Amniotic epithelial cell (primary cell): ENCODE data around the gene ANKS1B.

Experiments used
- DNase-seq: peaks from one replicate; pipeline ENCODE4 v3.0.0-alpha.2; 2010; ENCODE audit warnings: low read depth

Gene ANKS1B

DNA sequence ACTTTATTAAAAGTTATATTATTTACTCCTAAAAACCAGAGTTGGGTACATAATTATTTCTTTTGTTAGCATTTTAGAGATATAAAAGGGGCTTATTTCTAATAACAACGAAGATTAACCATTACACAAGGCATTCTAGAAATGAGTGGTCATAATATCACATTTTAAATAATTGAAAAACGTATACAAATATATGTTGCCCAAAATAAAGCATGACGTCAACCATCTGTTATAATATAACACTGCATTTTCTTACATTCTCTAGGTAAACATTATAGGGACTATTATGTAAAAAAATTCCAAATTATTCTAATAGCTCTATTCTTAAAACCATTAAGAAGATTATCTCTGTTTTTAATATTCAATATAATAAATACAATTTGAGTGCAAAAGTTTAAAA lies 792.2 kb downstream of the ANKS1B start:
- DNase-seq, result no peak

DNA sequence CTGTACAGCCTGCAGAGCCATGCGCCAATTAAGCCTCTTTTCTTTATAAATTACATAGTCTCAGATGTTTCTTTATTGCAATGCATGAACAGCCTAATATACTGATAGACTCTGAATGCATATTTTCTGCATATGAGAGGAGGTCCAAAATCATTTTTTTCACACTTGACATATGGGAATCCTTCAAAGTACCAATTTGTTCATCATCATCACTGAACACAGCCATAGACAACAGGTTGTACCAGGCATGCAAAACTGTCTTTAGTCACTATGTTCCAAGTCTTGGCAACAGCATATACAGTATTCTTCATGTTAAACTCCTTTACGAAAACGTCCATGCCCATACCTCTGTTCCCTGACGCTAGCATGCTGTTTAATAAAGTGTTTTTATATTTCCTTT lies 807.9 kb downstream of the ANKS1B start:
- no peak for DNase-seq

DNA sequence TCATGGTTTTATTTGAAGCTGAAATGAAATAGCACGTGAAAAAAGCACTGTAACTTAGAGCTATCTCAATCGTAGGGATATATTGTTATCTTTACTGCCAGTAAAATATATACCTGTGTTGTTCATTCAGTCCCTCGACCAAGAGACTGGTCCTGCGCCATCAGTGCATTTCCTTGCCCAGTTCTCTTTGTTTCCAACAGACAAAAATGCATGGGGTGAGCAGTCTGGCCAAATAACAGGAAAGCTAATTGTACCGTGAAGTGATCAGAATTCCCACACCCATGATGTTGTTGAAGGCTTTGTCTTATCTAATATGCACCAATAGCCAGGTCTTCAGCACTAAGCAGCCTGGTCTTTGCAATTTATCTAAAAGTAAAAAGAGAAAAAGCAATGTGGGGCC lies 814.3 kb downstream of the ANKS1B start:
- DNase-seq, result no peak

DNA sequence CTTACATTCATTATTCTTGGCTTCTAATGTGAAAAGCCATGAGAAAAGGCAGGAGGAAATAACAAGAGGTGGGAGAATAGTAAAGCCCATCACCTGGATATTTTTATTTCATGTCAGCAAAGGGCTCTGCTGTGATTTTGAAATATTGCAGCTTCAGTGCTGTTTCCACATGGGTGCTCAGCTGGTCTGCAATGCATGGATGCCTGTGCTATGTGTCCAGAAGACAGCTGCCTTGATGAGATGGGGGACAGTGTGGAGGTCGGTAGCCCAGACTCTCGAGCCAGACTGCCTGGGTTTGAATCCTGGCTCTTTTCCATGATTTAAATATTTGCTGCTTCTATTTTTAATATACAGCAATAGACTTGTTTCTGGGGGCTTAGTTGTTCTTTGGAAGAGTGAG lies 814.7 kb downstream of the ANKS1B start:
- DNase-seq, result no peak

DNA sequence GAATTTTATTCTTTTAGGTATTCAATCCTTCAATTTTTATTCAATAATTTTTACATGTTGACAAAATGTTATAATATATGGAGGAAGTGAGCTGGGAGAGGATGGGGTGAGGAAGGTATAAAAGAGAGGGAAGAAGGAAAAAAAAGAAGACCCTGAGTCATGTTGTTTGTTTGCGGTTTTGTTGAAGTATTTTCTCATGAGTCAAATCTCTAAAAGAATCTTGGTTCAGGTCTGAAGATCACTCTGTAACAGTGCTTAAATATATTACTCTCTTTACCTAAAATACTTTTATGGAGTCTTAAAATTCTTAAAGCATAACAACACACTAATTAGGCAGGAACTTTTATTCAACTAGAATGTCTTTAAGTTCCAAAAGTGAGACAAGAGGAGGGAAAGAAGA lies 826.8 kb downstream of the ANKS1B start:
- no peak for DNase-seq

DNA sequence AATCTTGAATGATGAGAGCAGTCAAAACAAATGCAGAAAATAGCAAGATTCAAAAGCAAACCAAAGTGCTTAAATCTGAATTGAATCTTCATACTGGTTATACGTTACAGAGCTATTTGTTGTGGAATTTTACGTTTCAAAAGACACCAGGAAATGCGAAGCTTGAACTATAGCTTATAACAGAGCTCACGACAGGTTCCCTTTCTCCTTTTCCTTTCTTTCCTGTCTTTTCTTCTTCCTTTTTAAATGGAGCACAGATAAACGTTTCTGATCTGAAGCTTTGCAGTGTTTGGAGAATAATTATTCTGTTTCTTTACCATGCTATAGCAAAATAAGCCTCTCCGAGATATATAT lies 829.8 kb downstream of the ANKS1B start:
- no peak for DNase-seq

DNA sequence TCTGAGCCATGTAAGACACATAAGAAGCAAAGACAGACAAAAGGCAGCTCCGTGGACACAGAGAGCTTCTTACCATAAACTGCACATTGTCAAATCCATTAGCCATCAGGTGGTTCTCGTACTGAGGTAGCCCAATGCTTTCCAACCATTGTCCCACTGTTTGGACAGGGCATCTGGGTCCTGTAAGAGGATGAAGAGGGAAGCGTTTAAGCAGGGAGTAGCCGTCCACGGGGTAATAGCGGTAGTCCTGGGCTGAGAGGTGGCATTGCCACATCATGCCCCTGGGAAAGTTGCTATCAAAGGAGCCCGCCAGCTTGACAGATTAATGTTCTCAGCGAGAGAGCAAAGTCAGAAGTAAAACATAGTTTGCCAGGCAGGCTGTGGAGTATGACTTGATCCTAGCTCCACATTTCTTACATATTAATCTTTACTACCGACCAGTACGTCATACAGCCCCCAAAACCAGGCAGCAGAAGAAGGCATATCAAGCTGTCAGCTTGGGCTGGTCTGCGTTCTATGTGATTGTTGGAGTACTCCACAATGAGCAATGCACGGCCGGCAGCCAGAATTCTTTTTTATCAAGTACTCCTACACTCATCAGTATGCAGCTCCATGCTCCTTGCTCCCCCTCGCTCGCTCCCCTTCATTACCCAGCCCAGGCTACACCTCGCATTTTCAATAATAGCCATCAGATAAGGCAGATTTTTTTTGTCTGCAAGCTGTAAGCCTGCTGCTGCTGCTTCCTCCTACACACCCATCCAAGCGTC lies 830.3 kb downstream of the ANKS1B start:
- no peak for DNase-seq

DNA sequence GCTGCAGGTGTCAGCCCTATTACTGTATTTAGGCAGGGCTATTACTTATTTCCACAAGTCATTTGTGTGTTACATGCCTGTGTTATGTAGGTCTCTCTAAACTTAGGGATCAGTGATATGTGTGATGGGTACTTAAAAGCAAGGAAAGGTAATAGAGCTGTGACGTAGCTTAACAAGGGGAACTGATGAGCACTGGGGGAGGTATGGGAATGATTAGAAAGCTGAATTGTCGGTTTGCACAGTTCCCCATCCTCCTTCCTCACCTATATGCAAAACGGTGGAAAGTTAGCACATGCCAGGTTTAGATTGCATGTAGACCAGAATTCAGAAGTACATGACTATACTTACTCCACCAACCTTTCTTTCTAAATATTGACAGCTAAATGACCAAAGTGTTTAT lies 831.4 kb downstream of the ANKS1B start:
- no peak for DNase-seq

DNA sequence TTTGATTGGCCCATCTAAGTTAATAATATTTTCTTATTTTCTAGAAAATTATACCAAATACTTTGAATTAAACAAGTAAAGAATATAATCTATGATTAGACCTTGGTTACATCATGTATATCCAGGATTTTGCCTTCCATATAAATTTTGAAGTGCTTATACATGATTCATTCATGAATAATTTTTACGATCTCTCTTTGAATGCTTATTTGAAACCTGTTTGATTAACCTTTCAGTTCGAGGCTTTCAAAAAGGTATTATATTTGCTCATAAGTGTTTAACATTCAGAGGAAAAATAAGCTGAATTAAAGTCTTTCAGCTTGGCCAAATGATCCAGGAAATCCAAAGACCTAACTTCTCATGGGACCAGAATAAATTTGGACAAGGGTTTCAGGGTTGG lies 832.4 kb downstream of the ANKS1B start:
- no peak for DNase-seq

DNA sequence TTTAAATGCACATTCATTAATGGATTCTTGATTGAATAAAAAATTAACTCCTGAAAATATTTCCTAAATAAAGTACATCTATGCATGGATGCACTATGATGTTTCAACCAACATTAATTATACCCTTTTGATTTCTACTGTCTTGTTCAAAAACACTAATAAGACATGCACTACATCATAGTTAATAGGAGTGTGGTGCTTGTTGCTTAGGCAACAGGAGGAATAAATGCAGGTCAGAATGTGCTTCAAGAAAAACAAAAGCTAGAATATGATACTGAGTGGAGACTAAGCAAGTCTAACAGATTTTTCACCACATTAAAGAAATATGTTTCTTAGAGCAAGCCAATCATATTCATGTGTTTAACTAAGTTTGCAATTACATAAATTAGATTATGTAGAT lies 833.0 kb downstream of the ANKS1B start:
- no peak for DNase-seq

DNA sequence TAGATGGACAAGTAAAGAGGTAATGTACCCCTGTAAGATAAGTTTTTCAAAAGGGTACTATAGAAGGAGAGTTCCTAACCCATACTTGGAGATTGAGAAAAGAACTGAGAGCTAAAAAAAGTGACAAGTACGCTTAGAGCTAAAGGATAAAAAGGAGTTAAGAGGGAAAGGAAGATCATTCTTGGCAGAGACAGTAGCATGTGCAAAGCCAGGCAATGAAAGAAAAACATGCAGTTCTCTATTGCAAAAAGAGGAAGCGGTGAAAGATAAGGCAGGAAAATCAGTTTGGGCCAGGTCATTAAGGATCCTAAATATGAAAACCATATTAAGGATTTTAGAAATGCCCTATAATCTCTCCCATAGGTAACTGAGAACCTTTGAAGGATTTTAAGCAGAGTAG lies 837.6 kb downstream of the ANKS1B start:
- no peak for DNase-seq

DNA sequence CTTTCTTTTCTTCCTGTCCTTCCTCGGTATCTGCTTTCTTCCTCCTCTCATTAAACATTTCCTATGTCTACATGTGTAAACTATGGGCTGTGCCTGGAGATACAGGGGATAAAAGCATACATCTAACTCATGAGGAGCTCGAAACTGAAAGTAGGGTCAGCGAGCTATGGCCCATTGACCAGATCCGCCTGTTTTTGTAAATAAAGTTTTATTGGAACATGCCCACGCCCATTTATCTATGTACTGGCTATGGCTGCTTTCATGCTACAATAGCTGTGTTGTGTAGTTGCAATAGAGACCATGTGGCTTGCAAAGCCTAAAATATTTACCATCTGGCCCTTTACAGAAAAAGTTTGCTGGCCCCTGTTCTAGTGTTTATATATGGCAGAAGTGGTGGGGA lies 838.0 kb downstream of the ANKS1B start:
- DNase-seq, result no peak

DNA sequence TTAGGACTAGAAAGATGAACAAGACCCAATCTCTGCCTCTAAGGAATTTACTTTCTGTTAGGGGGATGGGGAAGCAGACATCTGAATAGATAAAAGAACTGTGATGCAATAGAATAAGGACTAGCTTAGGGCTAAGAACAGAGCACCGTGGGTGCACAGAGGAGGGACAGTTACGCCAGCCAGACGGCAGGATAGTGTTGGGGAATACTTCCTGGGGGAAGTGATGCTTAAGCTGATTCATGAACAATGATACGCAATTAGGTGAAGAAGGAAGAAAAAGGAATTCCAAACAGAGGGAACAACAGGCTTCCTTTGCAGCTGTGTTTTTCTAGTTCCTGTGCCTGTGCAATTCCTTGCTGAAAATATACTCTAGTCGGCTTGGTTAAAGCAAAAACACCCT lies 838.6 kb downstream of the ANKS1B start:
- no peak for DNase-seq

DNA sequence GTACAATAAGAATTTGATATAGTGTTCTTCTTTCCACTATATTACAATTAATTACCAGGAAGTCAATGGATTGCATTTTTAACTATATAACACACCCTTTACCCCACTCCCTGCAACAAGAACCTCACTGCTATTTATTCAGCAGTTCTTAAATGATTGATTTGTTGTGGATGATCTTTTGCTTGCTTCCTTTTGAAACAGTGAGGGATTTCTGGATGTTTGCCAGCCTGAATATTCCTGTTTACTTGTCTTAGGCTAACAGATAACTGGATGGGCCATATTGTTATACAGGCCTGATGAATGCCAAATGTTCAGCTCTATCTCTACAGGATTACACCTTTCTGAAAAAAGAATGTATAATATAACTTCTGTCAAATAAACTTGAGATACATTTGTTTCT lies 842.1 kb downstream of the ANKS1B start:
- no peak for DNase-seq

DNA sequence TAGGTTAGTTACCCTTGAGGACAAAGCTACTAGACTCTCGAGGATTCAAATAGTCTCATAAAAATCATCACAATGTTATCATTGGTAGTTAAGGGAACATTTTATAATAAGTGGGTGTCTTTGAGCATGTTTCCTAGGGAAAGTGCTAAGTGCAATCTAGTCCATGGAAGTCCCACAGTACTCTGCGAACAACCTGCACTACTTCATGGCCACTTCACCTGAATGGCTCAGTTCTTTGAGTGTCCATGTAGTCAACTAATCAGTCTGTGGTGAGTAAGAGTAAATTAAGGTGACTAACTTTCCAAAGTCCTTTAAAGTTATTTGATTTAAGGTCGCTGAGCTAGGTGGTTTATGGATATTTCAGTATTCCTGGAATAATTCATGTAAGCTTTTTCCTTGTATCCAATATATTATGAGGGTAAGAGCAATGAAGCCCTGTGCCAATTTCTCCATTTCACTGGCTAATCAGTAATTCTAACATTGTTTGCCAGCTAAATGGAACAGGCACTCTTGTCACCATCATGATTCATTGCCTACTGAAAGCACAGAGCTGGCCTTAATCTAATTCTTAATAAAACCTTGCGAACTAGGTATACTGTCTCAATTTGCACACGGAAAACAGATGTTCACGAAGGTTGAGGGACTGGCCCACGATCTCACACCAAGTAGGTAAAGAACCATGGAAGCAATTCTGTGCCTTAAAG lies 844.6 kb downstream of the ANKS1B start:
- DNase-seq, result no peak

DNA sequence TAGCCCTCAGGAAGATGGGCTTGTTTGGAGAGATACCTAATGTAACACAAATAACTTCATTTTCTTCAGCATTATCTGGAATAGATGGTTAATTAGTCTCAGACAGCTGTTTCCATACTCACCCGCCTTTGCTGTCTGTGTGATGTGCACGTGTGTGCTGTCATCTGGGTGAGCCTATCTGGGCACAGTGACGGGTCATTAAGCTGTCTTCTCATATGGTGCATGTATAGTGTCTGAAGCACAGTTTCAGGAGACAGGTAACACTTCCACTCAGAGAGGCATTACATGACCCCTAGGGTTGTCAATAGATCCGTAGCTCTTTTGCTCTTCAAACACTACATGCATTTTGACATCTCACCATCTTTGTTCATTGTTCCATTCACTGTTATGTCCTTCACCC lies 846.3 kb downstream of the ANKS1B start:
- DNase-seq, result no peak

DNA sequence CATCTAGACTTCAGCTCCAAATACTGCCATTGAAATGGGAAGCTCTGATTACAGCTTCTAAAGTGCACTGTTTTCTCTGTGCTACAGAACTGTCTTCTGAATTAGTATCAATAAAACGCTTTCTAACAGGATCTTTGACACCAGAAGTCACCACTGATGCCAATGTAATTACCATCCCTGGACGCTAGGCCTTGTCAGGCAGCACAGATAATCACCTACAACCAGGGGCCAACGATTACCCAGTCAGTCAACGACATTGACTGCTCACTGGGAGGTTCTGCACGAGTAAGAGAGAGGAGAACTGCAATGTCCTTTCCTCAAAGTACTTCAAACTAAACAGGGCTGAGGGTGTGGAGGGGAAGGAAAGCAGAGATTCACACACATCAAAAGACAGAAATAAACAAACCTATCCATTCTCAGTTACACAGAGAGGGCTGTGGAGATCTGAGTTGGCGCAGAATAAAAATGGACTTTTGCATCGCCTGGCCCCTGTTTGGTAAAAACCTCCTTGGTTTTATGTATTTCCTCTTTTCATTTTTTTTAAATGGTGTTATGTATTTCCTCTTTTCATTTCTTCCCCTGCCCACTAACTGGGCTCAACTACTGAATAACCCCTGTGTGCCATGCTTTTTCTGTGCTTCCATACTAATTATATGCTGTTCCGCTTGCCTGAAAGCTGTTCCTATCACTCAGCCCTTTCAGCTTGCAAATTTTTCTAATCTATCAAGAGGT lies 847.4 kb downstream of the ANKS1B start:
- DNase-seq, result no peak

DNA sequence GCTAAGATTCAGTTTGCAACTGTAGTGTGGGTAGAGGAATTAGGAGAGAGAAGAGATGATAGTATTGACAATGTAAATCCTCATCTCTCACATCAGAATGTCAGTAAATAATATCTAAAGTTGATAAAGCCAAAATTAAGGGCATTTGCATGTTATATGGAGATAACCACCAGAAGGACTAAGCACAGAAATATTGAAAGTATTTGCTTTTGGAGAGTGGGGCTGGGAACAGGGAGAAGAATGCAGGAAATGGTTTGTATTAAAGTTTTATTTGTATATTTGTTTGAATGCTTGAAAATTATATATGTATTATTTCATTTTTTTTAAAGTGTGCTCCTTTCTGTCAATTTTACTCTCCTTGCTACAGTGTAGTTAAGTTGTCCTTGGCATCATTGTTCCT lies 848.2 kb downstream of the ANKS1B start:
- DNase-seq, result no peak

DNA sequence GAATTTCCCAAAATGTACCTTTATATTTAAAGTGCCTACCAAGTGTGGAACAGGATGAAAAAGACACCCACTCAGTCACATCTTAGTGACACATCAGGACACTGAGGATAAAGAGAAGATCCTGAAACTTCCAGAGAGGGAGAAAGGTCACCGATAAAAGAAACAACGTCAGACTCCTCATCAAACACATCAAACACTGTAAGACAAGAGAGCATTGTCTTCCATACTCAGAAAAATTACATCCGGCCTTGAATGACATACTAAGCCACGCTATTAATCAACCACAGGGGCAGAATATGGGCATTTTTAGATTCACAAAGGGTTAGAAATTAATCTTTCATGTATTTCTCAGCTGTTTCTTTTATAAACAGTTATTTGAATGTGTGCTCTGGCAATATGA lies 849.4 kb downstream of the ANKS1B start:
- DNase-seq, result no peak

DNA sequence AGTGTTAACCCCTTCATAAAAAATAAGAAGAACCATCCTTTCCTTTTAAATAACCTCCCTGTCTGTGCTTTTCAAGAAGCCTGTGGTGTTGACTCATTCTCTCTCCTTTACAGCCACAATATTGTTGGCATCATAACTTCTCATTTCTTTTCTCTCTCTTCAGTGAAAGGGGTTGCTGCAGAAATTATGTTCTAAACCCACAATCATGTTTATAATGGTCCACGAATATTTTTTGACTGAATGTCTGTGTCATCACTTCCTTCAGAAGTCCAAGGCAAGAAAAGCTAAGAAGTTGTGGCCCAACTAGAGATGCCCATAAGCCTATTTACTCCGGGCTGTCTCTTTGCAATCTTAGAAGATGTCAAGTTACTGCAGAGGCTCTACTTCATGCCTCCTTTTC lies 851.3 kb downstream of the ANKS1B start:
- DNase-seq, result no peak

DNA sequence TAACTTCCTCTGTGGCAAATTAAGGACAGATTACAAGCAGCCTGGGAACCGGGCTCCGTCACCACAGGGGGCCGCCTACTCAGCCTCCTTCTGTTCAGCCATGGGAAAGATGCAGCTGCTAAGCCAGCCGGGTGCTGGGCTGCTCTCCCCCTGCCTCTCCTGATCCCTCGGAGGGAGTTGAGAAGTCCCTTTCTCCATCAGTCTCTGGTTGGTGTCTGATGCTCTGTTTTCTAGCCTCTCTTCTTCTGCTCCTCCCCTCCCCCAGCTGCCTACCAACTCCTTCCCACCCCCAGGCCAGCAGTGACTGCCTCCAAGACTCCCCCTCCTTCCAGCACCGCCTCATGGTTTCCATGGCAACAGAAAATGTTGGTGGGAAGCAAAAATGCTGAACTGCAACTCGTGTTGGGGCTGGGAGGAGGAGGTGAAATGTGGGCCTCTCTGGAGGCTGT lies 853.0 kb downstream of the ANKS1B start:
- DNase-seq, result no peak

DNA sequence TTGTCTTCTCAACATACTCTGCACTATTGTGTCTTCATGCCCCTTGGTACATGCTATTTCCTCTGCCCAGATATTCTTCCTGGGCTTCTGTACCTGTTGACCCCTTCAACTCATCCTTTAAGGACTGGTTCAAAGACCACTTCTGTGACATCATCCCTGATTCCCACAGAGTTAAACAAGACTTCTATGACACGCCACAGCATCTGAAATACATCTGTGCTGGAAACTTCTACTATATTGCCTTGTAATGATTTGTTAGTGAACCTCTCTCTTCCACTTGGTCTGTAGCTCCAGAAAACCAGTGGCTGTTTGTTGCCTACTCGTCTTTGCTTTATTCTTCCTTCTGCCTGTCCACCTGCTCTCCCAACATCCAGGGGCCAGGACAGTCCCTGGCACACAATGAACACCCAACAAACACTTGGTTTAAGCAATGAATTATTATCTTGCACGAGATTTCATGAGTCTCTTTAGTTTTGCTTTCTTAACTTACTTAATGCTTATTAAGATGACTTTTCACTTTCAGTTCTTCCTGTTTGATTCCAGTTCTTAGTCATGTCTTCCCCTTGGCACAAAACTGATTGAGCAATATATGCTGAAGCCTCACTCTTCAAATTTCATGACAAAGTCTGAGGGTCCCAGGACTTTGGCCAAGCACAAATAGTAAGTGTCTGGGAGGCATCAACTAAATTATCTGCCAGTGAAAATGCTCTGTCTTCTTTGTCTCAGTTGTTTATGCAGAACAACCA lies 853.8 kb downstream of the ANKS1B start:
- DNase-seq, result no peak
